ENCODE measurements around the gene LRRC63. TPM values are rescaled to one million over a fixed set of nuclear protein-coding genes. Genes with fewer than 3 reads are reported as not detected.

Gene LRRC63
- total and polyA plus RNA-seq, 2 of the 4 experiments (the other 2 are of a cell fraction): not detected

GRCh38 chr13:46297361-46297811 is 85.7 kb downstream of the LRRC63 start:
- Histone ChIP-seq H3K9me1 (ENCODE audit: insufficient read depth, low read length) (no peaks in the 10 kb centered on the region), H3K4ac (ENCODE audit: low read depth, low read length) (no peak overlapping the region), H3K14ac (replicated peaks; ENCODE audit: low read depth, low read length) (no peak overlapping the region), H4K5ac (ENCODE audit: low read depth, low read length) (no peak overlapping the region; the same call in 1 of the 2 replicates), H3K9me3 (ENCODE audit: control insufficient read depth, insufficient read depth, low read length) (no peaks in the 10 kb centered on the region), H3K56ac (ENCODE audit: extremely low read depth, insufficient read depth, low read length) (no peak overlapping the region), H3K36me3 (ENCODE audit: control insufficient read depth, insufficient read depth, low read length) (no peaks in the 10 kb centered on the region), H3K9ac (ENCODE audit: low read depth, low read length) (no peak overlapping the region), H4K8ac (ENCODE audit: low read depth in 2 of 2, low read length in 2 of 2) (0 out of 4 replicates have a peak overlapping the region, but pooled peaks of 1 of the 2 experiments have one; percentile 22), H3K27me3 (ENCODE audit: control insufficient read depth, insufficient read depth, low read length) (no peaks in the 10 kb centered on the region), H2AK9ac (replicated peaks; ENCODE audit: low read depth, low read length, poor library complexity) (no peak overlapping the region), H3K27ac (ENCODE audit: insufficient read depth, low read length) (peak overlapping the region; percentile 68; the same call in 1 of the 2 replicates), H2BK20ac (ENCODE audit: low read depth, low read length) (no peak overlapping the region; the same call in 1 of the 2 replicates), H2AFZ (replicated peaks; ENCODE audit: low read length, poor library complexity) (no peak overlapping the region), H2BK5ac (ENCODE audit: low read depth, low read length, poor library complexity, severe bottlenecking) (no peak overlapping the region), H3K18ac (ENCODE audit: low read depth, low read length) (peak overlapping the region; percentile 36; the same call in 1 of the 2 replicates), H3K79me1 (ENCODE audit: low read depth in 1 of 2, low read length in 2 of 2) (no peaks in the 10 kb centered on the region), H2BK15ac (ENCODE audit: low read depth, low read length) (no peak overlapping the region), H3K4me1 (ENCODE audit: control insufficient read depth, insufficient read depth, low read length) (peaks cover 4% of the 10 kb centered on the region), H4K91ac (ENCODE audit: insufficient read depth, low read depth, low read length) (no peak overlapping the region), H3K4me2 (ENCODE audit: low read depth, low read length) (no peak overlapping the region), H3K4me3 (ENCODE audit: insufficient read depth, low read depth, low read length) (no peak overlapping the region), H4K20me1 (ENCODE audit: insufficient read depth, low read length) (no peaks in the 10 kb centered on the region), H3K23ac (ENCODE audit: low read depth, low read length) (no peak overlapping the region), H2BK120ac (ENCODE audit: low read depth, low read length) (no peak overlapping the region), H2AK5ac (ENCODE audit: low read depth, low read length) (no peak overlapping the region)
- DNase-seq: peak; percentile 7
- WGBS, 2 experiments (ENCODE audit: extremely low coverage in 2 of 2, insufficient read length in 1 of 2): no CpG with 5 or more reads among the region's 3 CpGs
- dilution Hi-C loops (cut with HindIII; ENCODE audit: low sequenced_read_pairs, unreplicated experiment): no loop called here
- BruUV-seq (replicated peaks): no TSS peak
- ChIA-PET POLR2A (ENCODE audit: unreplicated experiment) (no interaction called here), CTCF (no interaction called here)
- in situ Hi-C loops (cut with MboI; ENCODE audit: low sequenced_read_pairs): no loop called here
- TF ChIP-seq POLR2A (IDR thresholded peaks at IDR 0.05; ENCODE audit: low read depth, low read length) (no peak), MAFK (IDR thresholded peaks at IDR 0.05; ENCODE audit: low read depth, low read length) (peak; percentile 49), MAZ (IDR thresholded peaks at IDR 0.05; ENCODE audit: borderline replicate concordance, low read depth, low read length) (no peak), MXI1 (IDR thresholded peaks at IDR 0.05; ENCODE audit: borderline replicate concordance, low read depth, low read length) (no peak), NFE2L2 (IDR thresholded peaks at IDR 0.05; ENCODE audit: low read depth, low read length) (no peak), FOS (IDR thresholded peaks at IDR 0.05; ENCODE audit: low read depth, low read length) (no peak), USF2 (IDR thresholded peaks at IDR 0.05; ENCODE audit: low read depth, low read length) (no peak)
- ATAC-seq (ENCODE audit: low read depth): no peak
- intact Hi-C loops (cut with micrococcal nuclease): no loop called here
